ENCODE data around the gene GAB1.

GAB1 gene

DNA sequence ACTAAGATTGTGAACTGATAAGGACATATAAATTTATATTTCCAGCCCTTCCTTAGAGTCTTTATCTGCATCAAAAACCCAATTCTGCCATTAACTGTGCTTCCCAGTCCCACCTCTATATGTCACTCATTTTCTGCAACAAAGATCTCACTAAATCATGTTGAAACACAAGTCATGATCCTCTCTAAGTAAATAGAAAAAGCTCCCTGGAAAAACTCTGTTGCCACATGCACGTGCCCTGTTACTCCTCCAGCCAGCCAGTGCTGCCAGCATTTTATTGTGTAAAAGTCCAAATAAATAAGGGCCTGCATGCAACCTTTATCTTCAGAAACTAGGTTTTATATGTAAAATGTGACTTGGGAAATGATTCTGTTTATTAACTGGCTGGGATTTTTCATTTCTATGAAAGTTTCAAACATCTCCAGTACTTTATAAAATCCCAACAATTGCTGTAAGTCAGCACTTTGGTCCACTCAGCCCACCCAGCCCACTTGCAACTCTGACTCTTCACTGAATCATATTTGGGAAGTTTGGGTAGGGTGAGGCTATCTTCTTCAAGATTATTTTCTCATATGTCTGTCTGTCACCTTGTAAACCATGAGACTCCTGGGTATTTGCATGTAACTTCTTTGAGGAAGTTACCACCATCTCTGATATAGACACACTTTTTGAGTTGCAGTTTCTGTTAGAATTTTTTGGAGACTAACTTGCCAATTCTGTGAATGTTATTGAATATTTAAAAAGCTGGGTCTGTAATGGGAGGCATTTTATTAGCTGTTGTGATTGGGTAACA, 136.9 kb downstream of the GAB1 start:
- no peaks in the 10 kb centered on the region for H3K36me3 ChIP-seq
- TF ChIP-seq, protein P1, sequence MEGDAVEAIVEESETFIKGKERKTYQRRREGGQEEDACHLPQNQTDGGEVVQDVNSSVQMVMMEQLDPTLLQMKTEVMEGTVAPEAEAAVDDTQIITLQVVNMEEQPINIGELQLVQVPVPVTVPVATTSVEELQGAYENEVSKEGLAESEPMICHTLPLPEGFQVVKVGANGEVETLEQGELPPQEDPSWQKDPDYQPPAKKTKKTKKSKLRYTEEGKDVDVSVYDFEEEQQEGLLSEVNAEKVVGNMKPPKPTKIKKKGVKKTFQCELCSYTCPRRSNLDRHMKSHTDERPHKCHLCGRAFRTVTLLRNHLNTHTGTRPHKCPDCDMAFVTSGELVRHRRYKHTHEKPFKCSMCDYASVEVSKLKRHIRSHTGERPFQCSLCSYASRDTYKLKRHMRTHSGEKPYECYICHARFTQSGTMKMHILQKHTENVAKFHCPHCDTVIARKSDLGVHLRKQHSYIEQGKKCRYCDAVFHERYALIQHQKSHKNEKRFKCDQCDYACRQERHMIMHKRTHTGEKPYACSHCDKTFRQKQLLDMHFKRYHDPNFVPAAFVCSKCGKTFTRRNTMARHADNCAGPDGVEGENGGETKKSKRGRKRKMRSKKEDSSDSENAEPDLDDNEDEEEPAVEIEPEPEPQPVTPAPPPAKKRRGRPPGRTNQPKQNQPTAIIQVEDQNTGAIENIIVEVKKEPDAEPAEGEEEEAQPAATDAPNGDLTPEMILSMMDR (IDR thresholded peaks at IDR 0.05; ENCODE audit: low read depth, low read length), result no peak
- no peaks in the 10 kb centered on the region for H3K9me3 ChIP-seq
- no peak for DNase-seq
- no peaks in the 10 kb centered on the region for H3K4me1 ChIP-seq
- no peak overlapping the region for H3K4me3 ChIP-seq (ENCODE audit: low read depth, low read length)
- no peaks in the 10 kb centered on the region for H3K27me3 ChIP-seq

DNA sequence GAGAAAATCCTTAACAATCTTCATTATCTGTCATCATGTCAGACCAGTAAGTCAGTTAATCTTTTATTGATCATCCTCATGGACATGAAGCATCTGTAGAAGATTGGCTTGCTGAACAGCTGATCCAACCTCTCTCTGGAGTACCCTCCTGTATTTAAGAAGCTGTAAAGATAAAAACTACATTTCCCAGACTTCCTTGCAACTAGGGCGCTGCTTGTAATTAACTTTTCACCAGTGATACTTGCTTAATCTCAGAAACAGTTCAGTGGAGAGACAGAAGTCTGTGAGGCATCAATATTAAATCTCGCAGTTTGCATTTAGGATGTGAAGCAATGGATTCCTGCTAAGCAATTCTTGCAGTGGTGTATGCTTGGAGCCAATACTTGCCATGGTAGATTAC, 140.8 kb downstream of the GAB1 start:
- Histone ChIP-seq H3K9me3 (no peaks in the 10 kb centered on the region), H3K36me3 (no peaks in the 10 kb centered on the region), H3K4me3 (ENCODE audit: low read depth, low read length) (no peak overlapping the region), H3K4me1 (no peaks in the 10 kb centered on the region), H3K27me3 (no peaks in the 10 kb centered on the region)
- TF ChIP-seq, protein P1 (IDR thresholded peaks at IDR 0.05; ENCODE audit: low read depth, low read length), result no peak
- no peak for DNase-seq

DNA sequence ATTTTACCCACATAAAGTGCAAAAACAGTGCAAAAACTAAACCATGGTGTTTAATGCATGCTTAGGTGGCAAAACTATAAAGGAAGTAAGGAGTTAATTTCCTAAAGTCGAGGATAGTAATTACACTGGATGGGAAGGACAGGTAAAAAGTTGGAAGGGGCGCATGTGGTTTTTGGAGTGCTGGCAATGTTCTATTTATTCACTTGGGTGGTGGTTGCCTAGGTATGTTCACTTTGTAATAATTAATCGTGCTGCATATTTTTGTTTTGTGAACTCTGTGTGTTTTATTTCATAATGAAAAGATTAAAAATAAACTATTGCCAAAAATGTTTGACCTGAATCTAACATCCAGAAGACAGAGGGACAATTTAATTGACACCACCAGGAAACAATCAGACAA, 144.7 kb downstream of the GAB1 start:
- DNase-seq, result no peak
- TF ChIP-seq, protein P1 (IDR thresholded peaks at IDR 0.05; ENCODE audit: low read depth, low read length), result no peak
- no peaks in the 10 kb centered on the region for H3K36me3 ChIP-seq
- no peak overlapping the region for H3K4me3 ChIP-seq (ENCODE audit: low read depth, low read length)
- no peaks in the 10 kb centered on the region for H3K4me1 ChIP-seq
- no peaks in the 10 kb centered on the region for H3K9me3 ChIP-seq
- no peaks in the 10 kb centered on the region for H3K27me3 ChIP-seq

GRCh38 chr4:143482840-143483239, 146.2 kb downstream of the GAB1 start:
- Histone ChIP-seq H3K9me3 (no peaks in the 10 kb centered on the region), H3K4me3 (ENCODE audit: low read depth, low read length) (no peak overlapping the region), H3K4me1 (no peaks in the 10 kb centered on the region), H3K27me3 (no peaks in the 10 kb centered on the region), H3K36me3 (no peaks in the 10 kb centered on the region)
- TF ChIP-seq, protein P1 (IDR thresholded peaks at IDR 0.05; ENCODE audit: low read depth, low read length), result peak; percentile 57
- DNase-seq, result no peak

- Histone ChIP-seq H3K4me1 (no peaks in the 10 kb centered on the region), H3K9me3 (no peaks in the 10 kb centered on the region), H3K4me3 (ENCODE audit: low read depth, low read length) (no peak overlapping the region), H3K27me3 (no peaks in the 10 kb centered on the region), H3K36me3 (no peaks in the 10 kb centered on the region)
- no peak for DNase-seq
- TF ChIP-seq, protein P1 (IDR thresholded peaks at IDR 0.05; ENCODE audit: low read depth, low read length), result no peak
Measured at GRCh38 chr4:143486314-143486713, 149.6 kb downstream of the GAB1 start.

- Histone ChIP-seq H3K36me3 (no peaks in the 10 kb centered on the region), H3K4me3 (ENCODE audit: low read depth, low read length) (no peak overlapping the region), H3K9me3 (no peaks in the 10 kb centered on the region)
Measured at GRCh38 chr4:143488687-143489086, 152.0 kb downstream of the GAB1 start.

More at GRCh38 chr4:143488687-143489086, 152.0 kb downstream of the GAB1 start:
- Histone ChIP-seq H3K4me1 (no peaks in the 10 kb centered on the region), H3K27me3 (no peaks in the 10 kb centered on the region)
- TF ChIP-seq, protein P1 (IDR thresholded peaks at IDR 0.05; ENCODE audit: low read depth, low read length), result no peak
- DNase-seq, result no peak
